Gastrocnemius medialis (tissue), 4 donors: Measurements from ENCODE around the gene PTK7. TPM values are rescaled to one million over a fixed set of nuclear protein-coding genes. Genes with fewer than 3 reads are reported as not detected.

Source experiments
- ATAC-seq, 2 donors: fragments of 150-250 bp; one replicate each; pipeline ENCODE4 v1.9.1; 2016
- DNase-seq, 2 donors: peaks; one replicate each; pipeline ENCODE4 v3.0.0-alpha.2; 2019
- H3K27ac ChIP-seq, 4 donors: fragments of 200-600 bp; sonication (generic); 1 replicate in 1 of 4; 2 replicates in 3 of 4; pipeline ENCODE4 v1.5.1; 2016 to 2018; ENCODE audit warnings: mild to moderate bottlenecking in 2 of 4, moderate library complexity in 1 of 4
- H3K27me3 ChIP-seq, 3 donors: fragments of 200-600 bp; sonication (generic) in 2 of 3; 1 replicate in 1 of 3; 2 replicates in 2 of 3; pipeline versions ENCODE4 v1.5.1 to v1.6.0; 2016 to 2019; ENCODE audit warnings: mild to moderate bottlenecking in 1 of 3, moderate library complexity in 1 of 3
- H3K36me3 ChIP-seq, 2 donors: fragments of 200-600 bp; sonication (generic) in 1 of 2; one replicate each; pipeline ENCODE4 v1.5.1; 2017 to 2018
- H3K4me1 ChIP-seq, 2 donors: fragments of 200-600 bp; sonication (generic) in 1 of 2; one replicate each; pipeline ENCODE4 v1.5.1; 2016 to 2017; ENCODE audit warnings: mild to moderate bottlenecking in 2 of 2
- H3K4me3 ChIP-seq, 4 donors: fragments of 200-600 bp; sonication (generic) in 3 of 4; 1 replicate in 1 of 4; 2 replicates in 3 of 4; pipeline ENCODE4 v1.5.1; 2016 to 2019; ENCODE audit warnings: mild to moderate bottlenecking in 2 of 4
- H3K9me3 ChIP-seq, 3 donors: fragments of 200-600 bp; sonication (generic) in 2 of 3; 1 replicate in 1 of 3; 2 replicates in 2 of 3; pipeline ENCODE4 v1.5.1; 2016 to 2019
- POLR2A ChIP-seq, 2 donors: fragments of 450-650 bp; IDR thresholded peaks; one replicate each; pipeline ENCODE4 v1.6.1; 2017; ENCODE audit warnings: antibody characterized with exemption in 2 of 2, mild to moderate bottlenecking in 2 of 2, moderate library complexity in 2 of 2
- in situ Hi-C, 4 donors: fragments of 200-750 bp; cut with MboI; loops; one replicate each; pipeline versions ENCODE4 v1.15.0 to v1.8.0; 2017; ENCODE audit warnings: low sequenced_read_pairs in 4 of 4
- intact Hi-C: fragments of 100-400 bp; cut with DNase I; formaldehyde crosslinking; loops from one replicate; pipeline ENCODE4 v1.15.1; 2023; ENCODE audit warnings: low total_unique reads
- total RNA-seq, 4 donors: library from RNA; depleted of rRNA; stranded (reverse); fragments of >200 nt; gene quantifications; one replicate each; pipeline versions ENCODE4 v1.1.0 to v1.2.3, GENCODE V29; 2016
- TF ChIP-seq, protein P1 (sequence below), 5 experiments: fragments of 450-650 bp in 3 of 5; fragments of 200-600 bp in 2 of 5; sonication (generic) in 2 of 5; IDR thresholded peaks in 4 of 5; conservative IDR thresholded peaks in 1 of 5; 1 replicate in 4 of 5; 2 replicates in 1 of 5; pipeline ENCODE4 v1.5.1; 2016 to 2019; ENCODE audit warnings: antibody characterized with exemption in 5 of 5, mild to moderate bottlenecking in 3 of 5, moderate library complexity in 3 of 5

PTK7 gene
- total RNA-seq, 4 donors from 2014 or later, result 0.15 to 0.64 (median 0.24) TPM

DNA sequence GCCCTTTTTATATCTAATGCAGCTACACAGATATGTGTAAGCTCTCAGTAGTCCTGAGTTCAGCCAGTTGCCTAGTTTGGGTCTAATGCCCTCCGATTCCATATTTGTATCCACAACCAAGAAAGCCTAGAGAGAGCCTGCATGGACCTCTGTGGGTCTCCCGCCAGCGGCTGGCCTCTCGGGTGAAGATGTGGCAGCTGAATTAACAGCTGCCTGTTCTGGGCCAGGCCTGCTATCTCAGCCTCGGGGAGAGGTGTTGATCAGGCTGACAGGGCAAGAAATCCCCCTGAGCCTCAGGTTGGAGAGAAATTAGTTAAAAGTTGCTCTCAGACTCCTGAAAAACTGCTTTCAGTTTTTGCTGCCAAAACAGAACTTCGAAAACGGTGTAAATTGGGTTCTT lies 19.8 kb downstream of the PTK7 start:
- H3K27ac ChIP-seq, result no peak overlapping the region
- DNase-seq (no peak), ATAC-seq (no peak)
- H3K9me3 ChIP-seq, result no peaks in the 10 kb centered on the region
- in situ Hi-C loops, result no loop called here
- no peaks in the 10 kb centered on the region for H3K36me3 ChIP-seq
- H3K4me3 ChIP-seq, result no peak overlapping the region
- no peaks in the 10 kb centered on the region for H3K27me3 ChIP-seq
- TF ChIP-seq, protein P1, sequence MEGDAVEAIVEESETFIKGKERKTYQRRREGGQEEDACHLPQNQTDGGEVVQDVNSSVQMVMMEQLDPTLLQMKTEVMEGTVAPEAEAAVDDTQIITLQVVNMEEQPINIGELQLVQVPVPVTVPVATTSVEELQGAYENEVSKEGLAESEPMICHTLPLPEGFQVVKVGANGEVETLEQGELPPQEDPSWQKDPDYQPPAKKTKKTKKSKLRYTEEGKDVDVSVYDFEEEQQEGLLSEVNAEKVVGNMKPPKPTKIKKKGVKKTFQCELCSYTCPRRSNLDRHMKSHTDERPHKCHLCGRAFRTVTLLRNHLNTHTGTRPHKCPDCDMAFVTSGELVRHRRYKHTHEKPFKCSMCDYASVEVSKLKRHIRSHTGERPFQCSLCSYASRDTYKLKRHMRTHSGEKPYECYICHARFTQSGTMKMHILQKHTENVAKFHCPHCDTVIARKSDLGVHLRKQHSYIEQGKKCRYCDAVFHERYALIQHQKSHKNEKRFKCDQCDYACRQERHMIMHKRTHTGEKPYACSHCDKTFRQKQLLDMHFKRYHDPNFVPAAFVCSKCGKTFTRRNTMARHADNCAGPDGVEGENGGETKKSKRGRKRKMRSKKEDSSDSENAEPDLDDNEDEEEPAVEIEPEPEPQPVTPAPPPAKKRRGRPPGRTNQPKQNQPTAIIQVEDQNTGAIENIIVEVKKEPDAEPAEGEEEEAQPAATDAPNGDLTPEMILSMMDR (IDR thresholded peaks at IDR 0.05 in 4 of 5, conservative IDR thresholded peaks at IDR 0.05 in 1 of 5), result no peak
- no peak for TF ChIP-seq POLR2A (IDR thresholded peaks at IDR 0.05)
- no peaks in the 10 kb centered on the region for H3K4me1 ChIP-seq
- intact Hi-C loops, result no loop called here

DNA sequence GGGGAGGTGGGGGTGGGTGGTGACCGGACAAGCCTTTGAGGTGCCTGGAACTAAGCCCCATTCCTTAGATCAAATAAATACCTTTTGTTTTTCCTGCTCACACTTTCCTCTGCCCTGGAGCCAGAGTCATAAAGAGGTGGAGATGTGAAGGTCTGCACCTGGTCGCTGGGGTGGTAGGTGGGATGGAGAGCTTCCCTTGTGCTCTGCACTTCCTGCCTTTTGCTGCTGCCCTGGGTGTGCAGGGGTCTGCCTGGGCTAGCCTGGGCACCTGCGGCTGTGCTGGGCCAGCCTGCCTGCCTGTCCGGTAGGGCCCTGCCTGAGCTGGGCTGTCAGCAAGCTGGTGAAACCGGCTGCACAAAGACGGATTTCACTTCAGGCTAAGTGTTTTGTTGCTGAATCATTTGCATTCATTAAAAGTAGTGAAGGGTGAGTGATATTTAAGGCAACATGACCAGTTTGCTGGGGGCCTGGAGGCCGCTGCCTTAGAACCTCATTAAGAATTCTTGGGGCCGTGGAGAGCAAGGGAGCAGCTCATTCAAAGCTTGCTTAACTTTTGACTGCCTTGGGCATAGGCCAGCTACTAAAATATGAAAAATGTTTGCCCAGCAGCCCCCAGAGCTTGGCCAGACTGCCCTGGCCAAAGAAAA lies 20.5 kb downstream of the PTK7 start:
- Histone ChIP-seq H3K36me3 (no peaks in the 10 kb centered on the region), H3K9me3 (no peaks in the 10 kb centered on the region), H3K4me3 (no peak overlapping the region), H3K4me1 (no peaks in the 10 kb centered on the region), H3K27ac (no peak overlapping the region), H3K27me3 (no peaks in the 10 kb centered on the region)
- DNase-seq (no peak), ATAC-seq (no peak)
- intact Hi-C loops, result no loop called here
- TF ChIP-seq, protein P1 (IDR thresholded peaks at IDR 0.05 in 4 of 5, conservative IDR thresholded peaks at IDR 0.05 in 1 of 5), result no peak
- TF ChIP-seq POLR2A (IDR thresholded peaks at IDR 0.05), result no peak
- in situ Hi-C loops, result no loop called here

DNA sequence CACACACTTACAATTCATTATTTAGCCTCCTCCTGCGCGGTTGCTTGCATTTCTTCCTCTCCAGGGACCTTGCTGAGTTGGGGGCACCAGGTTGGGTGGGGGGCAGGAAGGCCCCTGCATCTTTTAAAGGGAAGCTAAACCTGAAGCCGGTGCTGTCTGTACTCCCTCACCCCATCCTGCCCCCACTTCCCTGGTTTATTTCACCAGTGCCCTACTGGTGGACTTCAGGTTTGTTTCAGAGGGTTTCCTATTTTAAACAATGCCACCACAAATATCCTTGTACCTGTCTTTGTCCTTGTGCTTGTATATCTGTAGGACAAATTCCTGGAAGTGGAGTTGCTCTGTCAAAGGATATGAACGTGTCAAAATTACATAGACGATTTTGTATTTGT lies 21.0 kb downstream of the PTK7 start:
- intact Hi-C loops (no loop called here), in situ Hi-C loops (no loop called here)
- no peaks in the 10 kb centered on the region for H3K36me3 ChIP-seq
- H3K9me3 ChIP-seq, result no peaks in the 10 kb centered on the region
- no peaks in the 10 kb centered on the region for H3K4me1 ChIP-seq
- no peak overlapping the region for H3K4me3 ChIP-seq
- no peak for TF ChIP-seq POLR2A (IDR thresholded peaks at IDR 0.05)
- TF ChIP-seq, protein P1 (IDR thresholded peaks at IDR 0.05 in 4 of 5, conservative IDR thresholded peaks at IDR 0.05 in 1 of 5), result no peak
- ATAC-seq (no peak), DNase-seq (no peak)
- H3K27ac ChIP-seq, result no peak overlapping the region
- H3K27me3 ChIP-seq, result no peaks in the 10 kb centered on the region

DNA sequence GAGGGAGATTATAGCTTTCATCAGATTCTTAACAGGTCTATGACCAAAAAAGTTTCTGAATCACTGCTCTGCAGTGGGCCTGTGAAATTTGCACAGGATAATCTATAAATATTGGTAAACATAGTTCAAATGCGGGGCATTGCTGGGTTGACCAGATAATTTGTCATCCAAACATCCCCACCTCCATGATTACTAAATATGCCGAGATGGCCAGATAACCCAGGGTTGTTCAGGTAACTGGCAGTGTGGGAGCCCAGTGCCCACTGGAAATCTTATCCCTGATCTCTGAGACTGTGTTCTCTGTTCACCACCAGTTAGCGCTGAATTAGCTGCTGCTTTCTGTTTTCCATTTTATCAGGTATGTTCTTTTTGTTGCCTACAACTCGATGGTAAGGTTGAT lies 21.4 kb downstream of the PTK7 start:
- no peak for DNase-seq
- Histone ChIP-seq H3K27me3 (no peaks in the 10 kb centered on the region), H3K36me3 (no peaks in the 10 kb centered on the region), H3K4me3 (no peak overlapping the region), H3K4me1 (no peaks in the 10 kb centered on the region), H3K9me3 (no peaks in the 10 kb centered on the region), H3K27ac (no peak overlapping the region)
- intact Hi-C loops (no loop called here), in situ Hi-C loops (no loop called here)
- no peak for ATAC-seq
- TF ChIP-seq, protein P1 (IDR thresholded peaks at IDR 0.05 in 4 of 5, conservative IDR thresholded peaks at IDR 0.05 in 1 of 5), result no peak
- TF ChIP-seq POLR2A (IDR thresholded peaks at IDR 0.05), result no peak

DNA sequence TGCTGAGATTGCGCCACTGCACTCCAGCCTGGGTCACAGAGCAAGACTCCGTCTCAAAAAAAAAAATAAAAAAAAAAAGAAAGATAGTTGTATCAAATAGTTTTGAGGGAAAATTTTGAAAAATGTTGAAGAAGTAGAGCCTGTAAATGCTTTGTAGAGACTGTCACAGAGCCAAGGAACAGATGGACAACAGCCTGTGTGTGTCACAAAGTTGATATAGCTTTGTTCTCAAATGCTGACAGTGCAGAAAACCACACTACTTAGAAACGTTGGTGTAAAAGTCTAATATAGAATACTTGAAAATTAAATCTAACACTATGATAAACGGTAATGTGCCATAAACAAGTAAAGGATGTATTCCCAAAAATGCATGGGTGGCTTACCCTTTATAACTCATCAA lies 25.4 kb downstream of the PTK7 start:
- Histone ChIP-seq H3K4me3 (no peak overlapping the region), H3K27me3 (no peaks in the 10 kb centered on the region), H3K36me3 (no peaks in the 10 kb centered on the region), H3K9me3 (no peaks in the 10 kb centered on the region), H3K27ac (no peak overlapping the region), H3K4me1 (no peaks in the 10 kb centered on the region)
- ATAC-seq (no peak), DNase-seq (no peak)
- intact Hi-C loops (no loop called here), in situ Hi-C loops (no loop called here)
- TF ChIP-seq, protein P1 (IDR thresholded peaks at IDR 0.05 in 4 of 5, conservative IDR thresholded peaks at IDR 0.05 in 1 of 5), result no peak
- no peak for TF ChIP-seq POLR2A (IDR thresholded peaks at IDR 0.05)
